Measurements from ENCODE around the gene CCDC122. TPM values are rescaled to one million over a fixed set of nuclear protein-coding genes. Genes with fewer than 3 reads are reported as not detected.

Gene CCDC122
- total and polyA plus RNA-seq, 2 donors from 2014 or later: 4.3 to 11.7 TPM

DNA sequence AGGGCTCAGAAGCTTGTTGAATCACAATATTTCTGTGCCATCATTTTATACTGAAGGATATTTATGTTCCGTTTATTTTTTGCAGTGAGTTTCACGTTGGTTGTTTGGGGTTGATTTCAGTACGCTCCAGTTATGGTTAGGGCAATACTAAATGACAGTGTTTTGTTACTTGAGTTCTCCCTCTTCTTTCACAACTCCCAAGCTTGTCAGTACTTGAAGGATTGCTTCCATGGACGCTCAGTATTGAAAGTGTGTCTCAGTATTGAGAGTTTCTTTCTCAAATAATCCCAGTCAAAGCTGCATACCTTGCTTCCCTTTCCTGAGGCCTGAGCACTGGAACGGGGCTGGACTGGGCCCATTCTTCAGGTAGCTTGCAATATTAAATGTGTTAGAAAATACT, 39.1 kb upstream of the CCDC122 start:
- Histone ChIP-seq H3K9ac (ENCODE audit: low read length in 3 of 3) (no peak overlapping the region), H3K4me1 (ENCODE audit: control insufficient read depth in 2 of 3, insufficient read depth in 2 of 3, low read depth in 1 of 3, low read length in 3 of 3) (no peaks in the 10 kb centered on the region), H3K4me3 (ENCODE audit: low read length in 3 of 3) (no peak overlapping the region), H3K27ac (ENCODE audit: low read depth in 2 of 2, low read length in 2 of 2) (no peak overlapping the region), H3K27me3 (ENCODE audit: control insufficient read depth, insufficient read depth, low read length) (no peaks in the 10 kb centered on the region), H3K36me3 (ENCODE audit: control insufficient read depth in 2 of 3, insufficient read depth in 3 of 3, low read length in 3 of 3) (no peaks in the 10 kb centered on the region), H3K9me3 (ENCODE audit: control insufficient read depth in 2 of 3, insufficient read depth in 1 of 3, low read length in 3 of 3) (no peaks in the 10 kb centered on the region)
- TF ChIP-seq, protein P1, sequence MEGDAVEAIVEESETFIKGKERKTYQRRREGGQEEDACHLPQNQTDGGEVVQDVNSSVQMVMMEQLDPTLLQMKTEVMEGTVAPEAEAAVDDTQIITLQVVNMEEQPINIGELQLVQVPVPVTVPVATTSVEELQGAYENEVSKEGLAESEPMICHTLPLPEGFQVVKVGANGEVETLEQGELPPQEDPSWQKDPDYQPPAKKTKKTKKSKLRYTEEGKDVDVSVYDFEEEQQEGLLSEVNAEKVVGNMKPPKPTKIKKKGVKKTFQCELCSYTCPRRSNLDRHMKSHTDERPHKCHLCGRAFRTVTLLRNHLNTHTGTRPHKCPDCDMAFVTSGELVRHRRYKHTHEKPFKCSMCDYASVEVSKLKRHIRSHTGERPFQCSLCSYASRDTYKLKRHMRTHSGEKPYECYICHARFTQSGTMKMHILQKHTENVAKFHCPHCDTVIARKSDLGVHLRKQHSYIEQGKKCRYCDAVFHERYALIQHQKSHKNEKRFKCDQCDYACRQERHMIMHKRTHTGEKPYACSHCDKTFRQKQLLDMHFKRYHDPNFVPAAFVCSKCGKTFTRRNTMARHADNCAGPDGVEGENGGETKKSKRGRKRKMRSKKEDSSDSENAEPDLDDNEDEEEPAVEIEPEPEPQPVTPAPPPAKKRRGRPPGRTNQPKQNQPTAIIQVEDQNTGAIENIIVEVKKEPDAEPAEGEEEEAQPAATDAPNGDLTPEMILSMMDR (IDR thresholded peaks at IDR 0.05; ENCODE audit: borderline replicate concordance, extremely low read depth, insufficient read depth): no peak
- DNase-seq (no peak), FAIRE-seq (no peak)
- intact Hi-C loops (cut with DNase I): no loop called here

DNA sequence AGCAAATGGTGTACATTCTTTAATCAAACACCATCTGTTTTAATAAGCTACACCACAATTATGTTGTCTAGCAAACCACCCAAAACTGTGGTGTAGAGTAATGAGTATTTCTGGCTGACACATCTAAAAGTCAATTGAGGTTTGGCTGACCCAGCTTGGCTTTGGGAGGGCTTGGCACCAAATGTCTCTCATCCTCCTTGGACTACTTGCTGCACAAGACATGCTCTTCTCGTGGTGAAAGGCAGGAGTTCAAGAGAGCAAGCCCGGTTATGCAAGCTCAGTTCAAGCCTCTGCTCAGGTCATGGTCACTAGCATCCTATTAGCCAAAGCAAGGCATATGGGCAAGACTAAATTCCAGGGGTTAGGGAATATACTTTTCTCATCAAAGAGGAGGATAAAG, 37.3 kb upstream of the CCDC122 start:
- no peaks in the 10 kb centered on the region for H3K9me3 ChIP-seq (ENCODE audit: control insufficient read depth in 2 of 3, insufficient read depth in 1 of 3, low read length in 3 of 3)
- FAIRE-seq (no peak), DNase-seq (no peak)
- H3K9ac ChIP-seq (ENCODE audit: low read length in 3 of 3): no peak overlapping the region
- no peaks in the 10 kb centered on the region for H3K4me1 ChIP-seq (ENCODE audit: control insufficient read depth in 2 of 3, insufficient read depth in 2 of 3, low read depth in 1 of 3, low read length in 3 of 3)
- no peaks in the 10 kb centered on the region for H3K27me3 ChIP-seq (ENCODE audit: control insufficient read depth, insufficient read depth, low read length)
- no peak overlapping the region for H3K27ac ChIP-seq (ENCODE audit: low read depth in 2 of 2, low read length in 2 of 2)
- intact Hi-C loops (cut with DNase I): no loop called here
- no peaks in the 10 kb centered on the region for H3K36me3 ChIP-seq (ENCODE audit: control insufficient read depth in 2 of 3, insufficient read depth in 3 of 3, low read length in 3 of 3)
- TF ChIP-seq, protein P1 (IDR thresholded peaks at IDR 0.05; ENCODE audit: borderline replicate concordance, extremely low read depth, insufficient read depth): no peak
- no peak overlapping the region for H3K4me3 ChIP-seq (ENCODE audit: low read length in 3 of 3)

DNA sequence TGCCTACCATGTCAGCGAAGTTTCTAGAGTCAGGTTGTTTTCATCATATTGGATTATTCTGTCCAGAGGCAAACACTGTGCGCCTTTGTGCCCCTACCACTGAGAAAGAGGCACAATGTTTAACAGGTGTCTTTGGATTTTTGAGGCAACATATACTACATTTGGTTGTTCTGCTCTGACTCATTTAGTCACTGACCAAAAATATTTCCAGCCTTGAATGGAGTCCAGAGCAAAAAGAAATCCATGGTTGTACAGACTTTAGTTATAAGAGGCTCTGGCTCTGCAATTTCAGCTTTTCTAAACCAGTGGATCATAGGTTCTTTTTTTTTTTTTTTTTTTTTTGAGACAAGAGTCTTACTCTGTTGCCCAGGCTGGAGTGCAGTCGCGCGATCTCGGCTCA, 35.9 kb upstream of the CCDC122 start:
- TF ChIP-seq, protein P1 (IDR thresholded peaks at IDR 0.05; ENCODE audit: borderline replicate concordance, extremely low read depth, insufficient read depth): no peak
- H3K36me3 ChIP-seq (ENCODE audit: control insufficient read depth in 2 of 3, insufficient read depth in 3 of 3, low read length in 3 of 3): no peaks in the 10 kb centered on the region
- intact Hi-C loops (cut with DNase I): no loop called here
- no peaks in the 10 kb centered on the region for H3K9me3 ChIP-seq (ENCODE audit: control insufficient read depth in 2 of 3, insufficient read depth in 1 of 3, low read length in 3 of 3)
- no peak overlapping the region for H3K27ac ChIP-seq (ENCODE audit: low read depth in 2 of 2, low read length in 2 of 2)
- no peak overlapping the region for H3K9ac ChIP-seq (ENCODE audit: low read length in 3 of 3)
- H3K4me3 ChIP-seq (ENCODE audit: low read length in 3 of 3): no peak overlapping the region
- no peaks in the 10 kb centered on the region for H3K4me1 ChIP-seq (ENCODE audit: control insufficient read depth in 2 of 3, insufficient read depth in 2 of 3, low read depth in 1 of 3, low read length in 3 of 3)
- H3K27me3 ChIP-seq (ENCODE audit: control insufficient read depth, insufficient read depth, low read length): no peaks in the 10 kb centered on the region
- DNase-seq (no peak), FAIRE-seq (no peak)

DNA sequence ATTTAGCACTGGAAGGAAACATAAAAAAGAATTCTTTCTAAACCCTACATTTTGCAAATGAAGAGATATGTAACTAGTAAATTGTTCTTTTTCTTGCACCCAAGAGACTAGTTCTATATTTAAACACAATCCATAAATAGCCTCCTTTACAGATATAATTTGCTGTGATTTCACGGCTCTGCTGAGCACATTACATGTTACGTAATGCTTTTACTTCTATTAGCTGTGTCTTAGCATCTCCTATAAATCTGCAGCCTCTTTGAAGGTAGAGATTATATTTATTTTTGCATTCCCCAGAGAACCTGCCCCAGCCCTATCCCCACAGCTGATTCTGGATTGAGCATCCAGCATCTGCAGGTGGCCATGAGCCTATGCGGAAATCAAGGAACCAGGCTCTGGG, 32.3 kb upstream of the CCDC122 start:
- Histone ChIP-seq H3K9me3 (ENCODE audit: control insufficient read depth in 2 of 3, insufficient read depth in 1 of 3, low read length in 3 of 3) (no peaks in the 10 kb centered on the region), H3K27ac (ENCODE audit: low read depth in 2 of 2, low read length in 2 of 2) (no peak overlapping the region), H3K36me3 (ENCODE audit: control insufficient read depth in 2 of 3, insufficient read depth in 3 of 3, low read length in 3 of 3) (no peaks in the 10 kb centered on the region), H3K4me3 (ENCODE audit: low read length in 3 of 3) (no peak overlapping the region), H3K4me1 (ENCODE audit: control insufficient read depth in 2 of 3, insufficient read depth in 2 of 3, low read depth in 1 of 3, low read length in 3 of 3) (no peaks in the 10 kb centered on the region), H3K9ac (ENCODE audit: low read length in 3 of 3) (no peak overlapping the region), H3K27me3 (ENCODE audit: control insufficient read depth, insufficient read depth, low read length) (no peaks in the 10 kb centered on the region)
- TF ChIP-seq, protein P1 (IDR thresholded peaks at IDR 0.05; ENCODE audit: borderline replicate concordance, extremely low read depth, insufficient read depth): no peak
- intact Hi-C loops (cut with DNase I): no loop called here
- no peak for FAIRE-seq
- DNase-seq: no peak

Data from kidney (tissue), 14 donors.